Thoracic aorta (tissue), 2 donors: ENCODE results near the gene ROBO1. TPM values are rescaled to one million over a fixed set of nuclear protein-coding genes. Genes with fewer than 3 reads are reported as not detected.

Experiments used
- ATAC-seq: fragments of 150-250 bp; one replicate; pipeline ENCODE4 v1.8.0; 2017; ENCODE audit warnings: low read depth; ENCODE audit not compliant: insufficient number of reproducible peaks, low FRiP score
- DNase-seq: peaks from one replicate; pipeline ENCODE4 v3.0.0-alpha.2; 2020; ENCODE audit warnings: low spot score
- H3K27ac ChIP-seq, 2 donors: fragments of 200-600 bp; sonication (generic); 1 replicate in 1 of 2; 2 replicates in 1 of 2; pipeline ENCODE4 v1.5.1; 2016; ENCODE audit warnings: mild to moderate bottlenecking in 2 of 2, moderate library complexity in 2 of 2
- H3K27me3 ChIP-seq: fragments of 200-600 bp; sonication (generic); replicated peaks from 2 replicates; pipeline ENCODE4 v1.6.0; 2016; ENCODE audit warnings: mild to moderate bottlenecking; ENCODE audit not compliant: insufficient read depth
- H3K36me3 ChIP-seq: fragments of 200-600 bp; sonication (generic); one replicate; pipeline ENCODE4 v1.5.1; 2016
- H3K4me1 ChIP-seq, 2 donors: fragments of 200-600 bp; sonication (generic); 1 replicate in 1 of 2; 2 replicates in 1 of 2; pipeline versions ENCODE4 v1.5.1 to v1.6.0; 2016; ENCODE audit warnings: low read depth in 2 of 2, mild to moderate bottlenecking in 1 of 2; ENCODE audit not compliant: control insufficient read depth in 1 of 2
- H3K4me3 ChIP-seq: fragments of 200-600 bp; sonication (generic); 2 replicates; pipeline ENCODE4 v1.5.1; 2016; ENCODE audit warnings: mild to moderate bottlenecking
- H3K9me3 ChIP-seq: fragments of 200-600 bp; sonication (generic); 2 replicates; pipeline ENCODE4 v1.5.1; 2016
- CTCF ChIP-seq: fragments of 200-600 bp; sonication (generic); IDR thresholded peaks from one replicate; pipeline ENCODE4 v1.5.1; 2019; ENCODE audit warnings: antibody characterized with exemption
- total RNA-seq, 2 donors: library from RNA; depleted of rRNA; stranded (reverse); fragments of >200 nt; gene quantifications; one replicate each; pipeline versions ENCODE4 v1.1.0 to v1.2.3, GENCODE V29; 2016

The ROBO1 gene
- total RNA-seq, 2 donors from 2014 or later: 13.3 to 24.4 TPM

DNA sequence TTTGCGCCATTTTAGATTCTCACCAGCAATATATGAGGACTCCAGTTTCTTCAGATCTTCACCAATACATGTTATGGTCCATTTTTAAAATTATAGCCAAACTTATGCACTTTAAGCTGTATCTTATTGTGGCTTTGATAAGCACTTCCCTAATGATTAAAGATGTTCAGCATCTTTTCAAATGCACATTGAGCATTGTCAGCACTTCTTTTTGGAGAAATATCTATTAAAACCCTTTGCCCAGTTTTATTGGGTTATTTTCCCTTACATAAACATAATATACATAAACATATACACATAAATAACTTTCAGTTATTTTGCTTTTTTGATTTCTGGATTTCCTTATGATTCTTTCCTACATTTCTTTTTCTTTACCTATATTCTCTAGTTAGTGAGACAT is 83.8 kb downstream of the ROBO1 start:
- Histone ChIP-seq H3K4me3 (no peak overlapping the region), H3K9me3 (no peaks in the 10 kb centered on the region), H3K4me1 (no peaks in the 10 kb centered on the region), H3K27me3 (no peaks in the 10 kb centered on the region), H3K27ac (no peak overlapping the region), H3K36me3 (no peaks in the 10 kb centered on the region)
- DNase-seq (no peak), ATAC-seq (no peak)
- TF ChIP-seq CTCF: no peak

DNA sequence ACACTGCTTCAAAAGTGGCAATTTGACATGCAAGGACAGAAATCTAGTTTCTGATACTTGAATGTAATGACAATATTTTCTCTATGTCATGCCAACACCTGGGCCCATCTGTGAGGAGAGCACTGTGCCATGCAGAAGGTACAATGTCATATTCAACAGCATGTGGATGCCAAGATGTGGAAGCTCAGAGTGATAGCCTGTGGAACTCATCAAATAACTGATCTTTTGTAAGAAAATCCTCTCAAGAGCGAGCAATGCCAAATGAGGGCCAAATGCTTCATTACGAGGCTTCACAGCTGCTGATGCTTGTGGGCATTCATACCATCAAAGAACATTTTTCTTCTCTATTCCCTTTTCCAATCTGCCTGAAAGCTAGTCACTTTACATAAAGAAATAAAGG is 95.1 kb downstream of the ROBO1 start:
- no peaks in the 10 kb centered on the region for H3K36me3 ChIP-seq
- ATAC-seq (no peak), DNase-seq (no peak)
- H3K27ac ChIP-seq: no peak overlapping the region
- H3K9me3 ChIP-seq: no peaks in the 10 kb centered on the region
- no peaks in the 10 kb centered on the region for H3K4me1 ChIP-seq
- no peak overlapping the region for H3K4me3 ChIP-seq
- no peaks in the 10 kb centered on the region for H3K27me3 ChIP-seq
- no peak for TF ChIP-seq CTCF

- H3K27me3 ChIP-seq: no peaks in the 10 kb centered on the region
- no peaks in the 10 kb centered on the region for H3K36me3 ChIP-seq
- H3K27ac ChIP-seq: no peak overlapping the region
- no peak overlapping the region for H3K4me3 ChIP-seq
- H3K4me1 ChIP-seq: no peaks in the 10 kb centered on the region
- DNase-seq (no peak), ATAC-seq (no peak)
- no peak for TF ChIP-seq CTCF
- no peaks in the 10 kb centered on the region for H3K9me3 ChIP-seq
Observed at GRCh38 chr3:79672075-79672474, 95.7 kb downstream of the ROBO1 start.

GRCh38 chr3:79670178-79670577 is 97.6 kb downstream of the ROBO1 start:
- Histone ChIP-seq H3K27ac (no peak overlapping the region), H3K4me3 (no peak overlapping the region), H3K36me3 (no peaks in the 10 kb centered on the region), H3K27me3 (no peaks in the 10 kb centered on the region), H3K4me1 (no peaks in the 10 kb centered on the region), H3K9me3 (no peaks in the 10 kb centered on the region)
- no peak for ATAC-seq
- no peak for DNase-seq
- no peak for TF ChIP-seq CTCF

DNA sequence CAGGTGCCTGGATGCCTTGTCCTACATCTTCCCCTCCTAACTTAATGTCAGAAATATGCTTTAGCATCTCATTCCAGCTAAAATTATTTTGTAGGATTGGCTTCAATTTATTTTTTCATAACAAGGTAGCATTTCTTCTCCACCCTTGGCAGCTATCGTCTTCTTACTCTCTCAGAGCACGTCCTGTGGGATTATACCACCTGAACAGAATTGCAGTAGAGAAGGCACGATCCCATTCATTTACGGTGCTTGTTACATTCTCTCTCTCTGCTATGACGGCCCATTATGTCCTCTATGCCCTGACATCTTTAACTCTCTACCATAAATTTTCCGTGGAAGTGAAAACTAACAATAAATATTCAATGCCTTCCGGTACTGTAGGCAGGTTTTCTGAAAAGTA is 103.3 kb downstream of the ROBO1 start:
- Histone ChIP-seq H3K36me3 (no peaks in the 10 kb centered on the region), H3K27ac (no peak overlapping the region), H3K4me1 (no peaks in the 10 kb centered on the region), H3K9me3 (no peaks in the 10 kb centered on the region), H3K4me3 (no peak overlapping the region), H3K27me3 (no peaks in the 10 kb centered on the region)
- DNase-seq: no peak
- ATAC-seq: no peak
- no peak for TF ChIP-seq CTCF
